Panc1 (cell line): ENCODE measurements around the gene NANOS3. TPM values are rescaled to one million over a fixed set of nuclear protein-coding genes. Genes with fewer than 3 reads are reported as not detected.

Experiments
- ATAC-seq: fragments of 200-7000 bp; cut with Tn5 transposase; 2 replicates; pipeline ENCODE4 v1.9.1; 2020; ENCODE audit warnings: mild to moderate bottlenecking, moderate library complexity
- BruUV-seq: library from RNA; stranded (reverse); fragments of 400-500 nt; replicated peaks from 2 replicates; lab custom pipeline; 2021; lab: Mats Ljungman, UMichigan
- CTCF ChIA-PET: fragments of 300-600 bp; sonication (Branson Sonifier 250); formaldehyde crosslinking; loops from one replicate; lab custom pipeline; 2022; ENCODE audit warnings: antibody characterized with exemption; lab: Charles Lee
- POLR2A ChIA-PET: fragments of 300-600 bp; sonication (Branson Sonifier 250); formaldehyde crosslinking; loops from one replicate; lab custom pipeline; 2022; ENCODE audit warnings: antibody characterized with exemption; lab: Charles Lee
- DNase-seq: peaks from one replicate; pipeline ENCODE4 v3.0.0-alpha.2; 2010; ENCODE audit warnings: low read depth, low spot score
- H3K27ac ChIP-seq: 2 replicates; pipeline ENCODE4 v1.5.1; 2011; ENCODE audit warnings: mild to moderate bottlenecking, low read length, inconsistent platforms
- H3K27me3 ChIP-seq: fragments of 200-500 bp; sonication (Bioruptor generic); 2 replicates; pipeline ENCODE4 v1.6.0; 2014; ENCODE audit warnings: low read length, inconsistent platforms; ENCODE audit not compliant: control insufficient read depth, insufficient read depth
- H3K36me3 ChIP-seq: fragments of 200-500 bp; sonication (Bioruptor generic); 2 replicates; pipeline ENCODE4 v1.5.1; 2014; ENCODE audit warnings: inconsistent platforms, mild to moderate bottlenecking, low read length, moderate library complexity; ENCODE audit not compliant: control insufficient read depth, insufficient read depth
- H3K4me1 ChIP-seq: 2 replicates; pipeline ENCODE4 v1.5.1; 2011; ENCODE audit warnings: inconsistent platforms, mild to moderate bottlenecking, low read length, moderate library complexity; ENCODE audit not compliant: control insufficient read depth, insufficient read depth
- H3K4me3 ChIP-seq, 2 experiments: 2 replicates each; pipeline ENCODE4 v1.5.1; 2011 to 2012; ENCODE audit warnings: low read depth in 2 of 2, low read length in 2 of 2, mild to moderate bottlenecking in 2 of 2, inconsistent platforms in 1 of 2, moderate library complexity in 1 of 2
- H3K9me3 ChIP-seq: fragments of 200-500 bp; sonication (Bioruptor generic); 2 replicates; pipeline ENCODE4 v1.5.1; 2014; ENCODE audit warnings: low read depth, mild to moderate bottlenecking, inconsistent platforms, low read length, moderate library complexity; ENCODE audit not compliant: control insufficient read depth, insufficient read depth
- POLR2AphosphoS5 ChIP-seq: IDR thresholded peaks from 2 replicates; pipeline ENCODE4 v1.6.1; 2012; ENCODE audit warnings: mild to moderate bottlenecking, low read depth, low read length, moderate library complexity
- SIN3A ChIP-seq: IDR thresholded peaks from 2 replicates; pipeline ENCODE4 v1.6.1; 2012; ENCODE audit warnings: low read depth, mild to moderate bottlenecking, low read length, moderate library complexity, borderline replicate concordance; ENCODE audit not compliant: insufficient read depth
- TCF7L2 ChIP-seq: IDR thresholded peaks from 2 replicates; pipeline ENCODE4 v1.6.1; 2011; ENCODE audit warnings: mild to moderate bottlenecking, low read depth, low read length, inconsistent platforms
- in situ Hi-C: cut with HindIII; loops from 2 replicates; pipeline ENCODE4 v1.10.0; 2016; ENCODE audit warnings: low sequenced_read_pairs, low pct_unique_long_range_greater_than_20kb
- intact Hi-C: fragments of 100-400 bp; cut with micrococcal nuclease; formaldehyde crosslinking; loops from one replicate; pipeline ENCODE4 v1.10.0; 2022; ENCODE audit not compliant: unreplicated experiment
- total RNA-seq: library from RNA; stranded (reverse); gene quantifications from one replicate; pipeline ENCODE4 v1.2.1, GENCODE V29; 2021; ENCODE audit not compliant: unreplicated experiment
- TF ChIP-seq, protein P1 (sequence below): fragments of 450-650 bp; IDR thresholded peaks from 2 replicates; pipeline ENCODE4 v1.5.1; 2017; ENCODE audit warnings: mild to moderate bottlenecking
- TF ChIP-seq, protein P2 (sequence below), 2 experiments: IDR thresholded peaks; 2 replicates each; pipeline ENCODE4 v1.6.1; 2011 to 2012; ENCODE audit warnings: low read depth in 2 of 2, control low read depth in 1 of 2, low read length in 1 of 2, mild to moderate bottlenecking in 1 of 2, moderate library complexity in 1 of 2; ENCODE audit not compliant: insufficient read depth in 1 of 2

Gene NANOS3
- total RNA-seq, 1 experiment from 2014 or later, result 0.33 TPM

DNA sequence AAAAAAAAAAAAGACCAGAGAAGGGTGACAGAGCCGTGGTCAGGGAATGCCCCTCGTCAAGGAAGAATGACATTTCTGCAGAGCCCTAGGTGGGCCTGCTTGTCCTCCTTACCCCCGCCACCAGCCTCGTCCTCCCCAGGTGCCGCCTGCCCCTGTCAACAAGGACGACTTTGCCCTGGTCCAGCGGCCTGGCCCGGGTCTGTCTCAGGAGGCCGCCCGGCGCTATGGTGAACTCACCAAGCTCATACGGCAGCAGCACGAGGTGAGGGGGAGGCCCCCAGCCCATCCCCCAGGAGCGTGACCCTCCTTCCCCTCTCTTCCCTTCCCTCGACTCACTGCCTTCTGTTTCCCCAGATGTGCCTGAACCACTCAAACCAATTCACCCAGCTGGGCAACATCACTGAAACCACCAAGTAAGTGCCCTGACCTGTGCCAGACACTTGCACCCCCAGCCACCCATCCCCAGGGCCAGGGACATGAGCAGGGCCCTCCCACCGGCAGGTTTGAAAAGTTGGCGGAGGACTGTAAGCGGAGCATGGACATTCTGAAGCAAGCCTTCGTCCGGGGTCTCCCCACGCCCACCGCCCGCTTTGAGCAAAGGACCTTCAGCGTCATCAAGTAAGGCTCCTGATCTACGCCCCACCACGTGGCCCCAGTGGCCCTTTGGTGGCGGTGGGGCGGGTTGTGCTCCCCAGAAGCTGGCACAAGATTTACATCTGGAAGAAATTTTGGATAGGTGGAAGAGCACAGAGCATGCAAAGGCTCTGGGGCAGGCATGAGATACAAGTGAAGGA lies 46.5 kb downstream of the NANOS3 start:
- Histone ChIP-seq H3K27ac (no peak overlapping the region), H3K27me3 (no peaks in the 10 kb centered on the region), H3K4me3 (no peak overlapping the region), H3K36me3 (no peaks in the 10 kb centered on the region), H3K4me1 (no peaks in the 10 kb centered on the region), H3K9me3 (no peaks in the 10 kb centered on the region)
- TF ChIP-seq, protein P1, sequence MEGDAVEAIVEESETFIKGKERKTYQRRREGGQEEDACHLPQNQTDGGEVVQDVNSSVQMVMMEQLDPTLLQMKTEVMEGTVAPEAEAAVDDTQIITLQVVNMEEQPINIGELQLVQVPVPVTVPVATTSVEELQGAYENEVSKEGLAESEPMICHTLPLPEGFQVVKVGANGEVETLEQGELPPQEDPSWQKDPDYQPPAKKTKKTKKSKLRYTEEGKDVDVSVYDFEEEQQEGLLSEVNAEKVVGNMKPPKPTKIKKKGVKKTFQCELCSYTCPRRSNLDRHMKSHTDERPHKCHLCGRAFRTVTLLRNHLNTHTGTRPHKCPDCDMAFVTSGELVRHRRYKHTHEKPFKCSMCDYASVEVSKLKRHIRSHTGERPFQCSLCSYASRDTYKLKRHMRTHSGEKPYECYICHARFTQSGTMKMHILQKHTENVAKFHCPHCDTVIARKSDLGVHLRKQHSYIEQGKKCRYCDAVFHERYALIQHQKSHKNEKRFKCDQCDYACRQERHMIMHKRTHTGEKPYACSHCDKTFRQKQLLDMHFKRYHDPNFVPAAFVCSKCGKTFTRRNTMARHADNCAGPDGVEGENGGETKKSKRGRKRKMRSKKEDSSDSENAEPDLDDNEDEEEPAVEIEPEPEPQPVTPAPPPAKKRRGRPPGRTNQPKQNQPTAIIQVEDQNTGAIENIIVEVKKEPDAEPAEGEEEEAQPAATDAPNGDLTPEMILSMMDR, result no peak
- TF ChIP-seq TCF7L2 (no peak), SIN3A (no peak), POLR2AphosphoS5 (no peak)
- TF ChIP-seq, protein P2, sequence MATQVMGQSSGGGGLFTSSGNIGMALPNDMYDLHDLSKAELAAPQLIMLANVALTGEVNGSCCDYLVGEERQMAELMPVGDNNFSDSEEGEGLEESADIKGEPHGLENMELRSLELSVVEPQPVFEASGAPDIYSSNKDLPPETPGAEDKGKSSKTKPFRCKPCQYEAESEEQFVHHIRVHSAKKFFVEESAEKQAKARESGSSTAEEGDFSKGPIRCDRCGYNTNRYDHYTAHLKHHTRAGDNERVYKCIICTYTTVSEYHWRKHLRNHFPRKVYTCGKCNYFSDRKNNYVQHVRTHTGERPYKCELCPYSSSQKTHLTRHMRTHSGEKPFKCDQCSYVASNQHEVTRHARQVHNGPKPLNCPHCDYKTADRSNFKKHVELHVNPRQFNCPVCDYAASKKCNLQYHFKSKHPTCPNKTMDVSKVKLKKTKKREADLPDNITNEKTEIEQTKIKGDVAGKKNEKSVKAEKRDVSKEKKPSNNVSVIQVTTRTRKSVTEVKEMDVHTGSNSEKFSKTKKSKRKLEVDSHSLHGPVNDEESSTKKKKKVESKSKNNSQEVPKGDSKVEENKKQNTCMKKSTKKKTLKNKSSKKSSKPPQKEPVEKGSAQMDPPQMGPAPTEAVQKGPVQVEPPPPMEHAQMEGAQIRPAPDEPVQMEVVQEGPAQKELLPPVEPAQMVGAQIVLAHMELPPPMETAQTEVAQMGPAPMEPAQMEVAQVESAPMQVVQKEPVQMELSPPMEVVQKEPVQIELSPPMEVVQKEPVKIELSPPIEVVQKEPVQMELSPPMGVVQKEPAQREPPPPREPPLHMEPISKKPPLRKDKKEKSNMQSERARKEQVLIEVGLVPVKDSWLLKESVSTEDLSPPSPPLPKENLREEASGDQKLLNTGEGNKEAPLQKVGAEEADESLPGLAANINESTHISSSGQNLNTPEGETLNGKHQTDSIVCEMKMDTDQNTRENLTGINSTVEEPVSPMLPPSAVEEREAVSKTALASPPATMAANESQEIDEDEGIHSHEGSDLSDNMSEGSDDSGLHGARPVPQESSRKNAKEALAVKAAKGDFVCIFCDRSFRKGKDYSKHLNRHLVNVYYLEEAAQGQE (IDR thresholded peaks at IDR 0.05; ENCODE audit: insufficient read depth in 1 of 2, low read depth in 2 of 2, low read length in 1 of 2), result no peak
- intact Hi-C loops (no loop called here), in situ Hi-C loops (no loop called here)
- ATAC-seq, result no peak
- no peak for DNase-seq
- ChIA-PET CTCF (no interaction called here), POLR2A (interaction anchor here (0.6 kb wide), 1 partner anchor 944 kb away, joined by 4 read pairs; no protein-coding TSS in a partner anchor)
- no TSS peak for BruUV-seq

DNA sequence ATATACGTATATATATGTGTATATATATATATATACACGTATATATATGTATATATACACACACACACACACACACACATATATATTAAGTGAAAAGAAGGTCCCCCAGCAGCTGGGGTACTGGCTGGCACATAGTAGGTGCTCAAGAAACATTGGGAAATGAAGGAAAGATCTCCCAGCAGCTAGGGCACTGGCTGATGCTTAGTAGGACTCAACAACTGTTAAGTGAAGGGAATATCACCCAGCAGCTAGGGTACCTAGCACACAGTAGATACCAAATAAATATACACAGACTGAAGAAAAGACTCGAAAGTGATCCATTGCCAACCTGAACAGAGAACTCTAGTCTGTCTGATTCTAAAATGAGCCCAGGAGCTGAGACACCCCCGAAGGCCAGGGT lies 49.1 kb downstream of the NANOS3 start:
- no peaks in the 10 kb centered on the region for H3K4me1 ChIP-seq
- TF ChIP-seq SIN3A (no peak), POLR2AphosphoS5 (no peak), TCF7L2 (no peak)
- TF ChIP-seq, protein P1, result no peak
- TF ChIP-seq, protein P2 (IDR thresholded peaks at IDR 0.05; ENCODE audit: insufficient read depth in 1 of 2, low read depth in 2 of 2, low read length in 1 of 2), result no peak
- no peak overlapping the region for H3K27ac ChIP-seq
- CTCF ChIA-PET, result no interaction called here
- H3K4me3 ChIP-seq, result no peak overlapping the region
- no peak for DNase-seq
- no peak for ATAC-seq
- in situ Hi-C loops (no loop called here), intact Hi-C loops (no loop called here)
- no peaks in the 10 kb centered on the region for H3K36me3 ChIP-seq
- no peaks in the 10 kb centered on the region for H3K9me3 ChIP-seq
- BruUV-seq, result no TSS peak
- POLR2A ChIA-PET, result no interaction called here
- H3K27me3 ChIP-seq, result no peaks in the 10 kb centered on the region
